GM18511 (cell line): ENCODE measurements around the gene ARFIP1.

Source experiments
- ATAC-seq: cut with Tn5 transposase; IDR thresholded peaks from one replicate; pipeline ENCODE4 v1.9.1; 2021; ENCODE audit warnings: mild to moderate bottlenecking, moderate library complexity; ENCODE audit not compliant: unreplicated experiment

The ARFIP1 gene

DNA sequence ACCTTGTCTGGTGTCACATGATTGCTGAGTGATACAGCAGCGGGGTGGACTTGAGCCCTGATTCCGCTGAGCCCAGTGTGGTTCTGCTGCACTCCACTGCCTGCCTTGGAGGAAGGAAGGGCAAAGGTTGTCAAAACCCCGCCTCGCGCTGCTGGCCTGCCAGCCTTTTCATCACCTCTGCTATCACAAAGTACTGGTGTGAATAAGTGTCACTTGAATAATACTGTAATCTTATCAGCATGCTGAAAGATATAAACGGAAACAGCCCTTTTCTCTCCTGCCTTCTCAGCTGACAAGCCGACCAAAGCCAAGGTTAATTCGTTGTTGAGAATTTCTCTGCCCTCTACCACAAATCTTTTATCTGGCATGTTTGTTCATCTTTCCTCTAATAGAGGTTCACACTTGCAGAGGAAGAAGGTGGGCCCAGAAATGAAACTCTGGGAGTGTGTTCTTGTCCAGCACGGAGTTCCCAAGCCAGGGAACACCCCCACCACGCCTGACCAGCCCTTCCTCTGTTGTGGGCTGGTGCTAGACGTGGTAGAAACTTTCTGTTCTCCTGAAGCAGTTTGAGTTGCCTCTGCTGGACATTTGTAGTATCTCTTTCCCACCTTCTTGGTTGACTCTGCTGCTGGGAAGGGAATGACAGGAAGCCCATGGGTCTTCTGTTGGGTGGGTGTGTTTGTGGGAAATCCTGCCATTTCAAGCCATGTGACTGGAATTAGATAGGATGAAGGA is 177.8 kb downstream of the ARFIP1 start:
- no peak for ATAC-seq

DNA sequence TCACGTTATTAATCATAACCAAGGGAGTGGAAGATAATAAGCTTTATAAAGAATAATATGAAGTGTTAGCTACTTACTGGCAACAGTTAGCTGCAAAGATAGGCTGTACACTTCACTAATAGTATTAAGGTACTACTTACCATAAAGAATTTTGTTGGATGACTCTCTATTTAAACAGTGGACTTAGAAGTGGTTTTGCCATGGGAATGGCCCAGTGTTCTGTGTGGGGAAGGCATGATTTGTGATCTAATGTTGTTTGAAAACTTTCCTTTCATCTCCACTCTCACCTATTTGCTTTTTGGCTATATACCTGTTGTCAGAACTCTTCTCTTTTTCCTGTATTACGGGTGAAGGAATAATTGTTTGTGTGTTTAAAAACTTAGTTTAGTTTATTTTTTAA is 179.3 kb downstream of the ARFIP1 start:
- no peak for ATAC-seq

- no peak for ATAC-seq
Measured at GRCh38 chr4:152960082-152960481, 180.3 kb downstream of the ARFIP1 start.

DNA sequence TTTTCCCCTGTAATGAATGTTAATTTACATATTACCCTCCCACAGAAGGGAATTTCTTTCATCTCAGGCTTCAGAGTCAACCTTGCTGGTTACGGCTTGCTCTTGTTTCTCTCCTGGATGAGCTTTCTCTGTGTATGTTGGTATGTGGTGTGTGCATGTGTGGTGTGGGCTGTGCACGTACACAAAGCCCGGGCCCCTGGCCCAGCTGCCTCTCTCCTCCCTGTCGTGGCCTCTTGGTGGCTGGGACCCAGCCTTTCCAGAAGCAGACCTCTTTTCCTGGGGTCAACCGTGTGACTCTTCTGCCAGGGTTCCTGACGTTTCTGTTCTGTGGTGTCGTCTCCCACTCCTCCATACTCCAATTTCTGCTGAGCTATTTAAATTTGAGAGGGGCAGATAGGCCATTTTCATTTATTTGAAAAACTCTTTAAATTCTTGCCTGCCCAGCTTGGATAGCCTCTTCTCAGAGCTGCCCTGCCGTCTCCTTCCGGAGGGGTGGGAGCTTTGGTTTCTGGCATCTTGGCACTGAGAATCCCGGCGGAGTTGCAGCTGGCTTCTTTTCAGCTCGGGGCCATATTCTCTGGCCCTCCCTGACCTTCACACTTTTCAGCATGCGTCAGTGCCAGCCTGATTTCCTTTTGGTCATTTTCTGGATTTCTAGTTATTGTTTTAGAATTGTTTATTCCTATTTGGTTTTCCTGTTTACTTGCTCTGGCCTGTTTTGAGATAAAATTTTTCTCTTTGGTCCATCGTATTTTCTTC is 181.4 kb downstream of the ARFIP1 start:
- no peak for ATAC-seq

GRCh38 chr4:152961773-152962115 is 182.0 kb downstream of the ARFIP1 start:
- no peak for ATAC-seq
